H1 (cell line): ENCODE data around the gene GPC4. TPM values are rescaled to one million over a fixed set of nuclear protein-coding genes. Genes with fewer than 3 reads are reported as not detected.

Experiments
- CHD7 ChIP-seq: fragments of 300-600 bp; sonication (generic); IDR thresholded peaks from 2 replicates; pipeline ENCODE4 v1.7.1; 2012; ENCODE audit warnings: low read length, moderate library complexity, mild to moderate bottlenecking, inconsistent platforms; ENCODE audit not compliant: insufficient replicate concordance
- FOSL1 ChIP-seq: IDR thresholded peaks from 2 replicates; pipeline ENCODE4 v1.6.1; 2011; ENCODE audit warnings: mild to moderate bottlenecking, low read depth, low read length, moderate library complexity; ENCODE audit not compliant: insufficient read depth
- polyA plus RNA-seq, 7 experiments: library from polyadenylated mRNA; depleted of rRNA in 3 of 7; stranded (reverse) in 5 of 7; unstranded in 2 of 7; fragments of >200 nt in 5 of 7; fragments of 200-250 nt in 2 of 7; gene quantifications; 1 replicate in 5 of 7; 2 replicates in 1 of 7; 4 replicates in 1 of 7; pipeline versions ENCODE4 v1.2.1 to v1.2.3, GENCODE V29; 2011 to 2013; ENCODE audit warnings: missing spikeins in 2 of 7, mixed read lengths in 2 of 7
- total RNA-seq: library from RNA; stranded (reverse); fragmentation: NEBNext Ultra II Directional; extraction: Animal tissue kit (Norgen Biotek cat#: 25700); gene quantifications from 2 replicates; pipeline ENCODE4 v1.2.1, GENCODE V29; 2021

The GPC4 gene
- total and polyA plus RNA-seq, 2 of the 8 experiments (the other 6 are each of a cell fraction or from before 2014, with no cell fraction given) = 46.8 to 230 TPM

- TF ChIP-seq CHD7 (no peak), FOSL1 (no peak)
Measured at GRCh38 chrX:133402830-133403625, 12.3 kb downstream of the GPC4 start (continued).
